Mesendoderm (in vitro differentiated cells): Measurements from ENCODE around the gene RPS6KB1.

Source experiments
- DNase-seq: peaks from one replicate; pipeline ENCODE4 v3.0.0; 2013
- H2AK5ac ChIP-seq: 2 replicates; pipeline ENCODE4 v1.6.1; 2013; ENCODE audit warnings: low read length, inconsistent platforms
- H2BK120ac ChIP-seq: 2 replicates; pipeline ENCODE4 v1.6.1; 2013; ENCODE audit warnings: low read depth, mild to moderate bottlenecking, low read length, moderate library complexity, mixed read lengths
- H2BK15ac ChIP-seq: replicated peaks from 2 replicates; pipeline ENCODE4 v1.6.1; 2013; ENCODE audit warnings: low read depth, mild to moderate bottlenecking, moderate library complexity
- H2BK5ac ChIP-seq: 2 replicates; pipeline ENCODE4 v1.6.1; 2013; ENCODE audit warnings: low read length, inconsistent platforms
- H3K18ac ChIP-seq: 2 replicates; pipeline ENCODE4 v1.6.1; 2013; ENCODE audit warnings: mild to moderate bottlenecking, low read length, mixed read lengths
- H3K23ac ChIP-seq: one replicate; pipeline ENCODE4 v1.6.1; 2013; ENCODE audit warnings: low read length
- H3K27ac ChIP-seq: 2 replicates; pipeline ENCODE4 v1.5.1; 2013; ENCODE audit warnings: low read depth, mild to moderate bottlenecking, inconsistent platforms, low read length, moderate library complexity
- H3K27me3 ChIP-seq: 2 replicates; pipeline ENCODE4 v1.6.1; 2013; ENCODE audit warnings: low read length, control low read depth, mild to moderate bottlenecking, inconsistent platforms; ENCODE audit not compliant: insufficient read depth, poor library complexity
- H3K36me3 ChIP-seq: 2 replicates; pipeline ENCODE4 v1.6.1; 2013; ENCODE audit warnings: low read length, inconsistent platforms; ENCODE audit not compliant: control insufficient read depth, insufficient read depth
- H3K4ac ChIP-seq: one replicate; pipeline ENCODE4 v1.6.1; 2013; ENCODE audit warnings: low read depth, mild to moderate bottlenecking, low read length, moderate library complexity
- H3K4me1 ChIP-seq: 2 replicates; pipeline ENCODE4 v1.6.1; 2013; ENCODE audit warnings: low read depth, low read length, inconsistent platforms; ENCODE audit not compliant: control insufficient read depth
- H3K4me2 ChIP-seq: 2 replicates; pipeline ENCODE4 v1.6.1; 2013; ENCODE audit warnings: low read length
- H3K4me3 ChIP-seq: 2 replicates; pipeline ENCODE4 v1.5.1; 2013; ENCODE audit warnings: mild to moderate bottlenecking, low read length
- H3K56ac ChIP-seq: one replicate; pipeline ENCODE4 v1.6.1; 2013; ENCODE audit warnings: low read length
- H3K79me1 ChIP-seq: 2 replicates; pipeline ENCODE4 v1.6.1; 2013; ENCODE audit warnings: low read length, inconsistent platforms
- H3K79me2 ChIP-seq: 2 replicates; pipeline ENCODE4 v1.6.1; 2013; ENCODE audit warnings: mild to moderate bottlenecking, low read length; ENCODE audit not compliant: control insufficient read depth, insufficient read depth
- H3K9ac ChIP-seq: 2 replicates; pipeline ENCODE4 v1.6.1; 2013; ENCODE audit warnings: low read length, inconsistent platforms
- H4K5ac ChIP-seq: one replicate; pipeline ENCODE4 v1.6.1; 2013; ENCODE audit warnings: low read length
- H4K8ac ChIP-seq: one replicate; pipeline ENCODE4 v1.6.1; 2013; ENCODE audit warnings: low read depth, mild to moderate bottlenecking, control low read depth, low read length, moderate library complexity
- WGBS: extraction: QIAGEN DNeasy Blood & Tissue Kit; methylation state at CpG from one replicate; pipeline ENCODE4 v1.1.7; 2013; ENCODE audit warnings: low lambda C conversion rate, missing lambda C conversion rate; ENCODE audit not compliant: insufficient coverage; ENCODE audit errors: extremely low coverage; 5-methylcytosine and 5-hydroxymethylcytosine counted together

RPS6KB1 gene

GRCh38 chr17:59892251-59892923 is 534 bp upstream of the RPS6KB1 start:
- Histone ChIP-seq H3K4ac (peak overlapping the region; percentile 37), H3K9ac (peak overlapping the region; percentile 86), H3K4me2 (peak overlapping the region; percentile 52), H3K56ac (peak overlapping the region; percentile 92), H3K36me3 (peaks cover 3% of the 10 kb centered on the region), H3K79me1 (peaks cover 3% of the 10 kb centered on the region), H2BK15ac (no peak overlapping the region), H4K8ac (peak overlapping the region; percentile 83), H3K23ac (no peak overlapping the region), H2BK5ac (no peak overlapping the region), H2BK120ac (no peak overlapping the region), H3K18ac (peak overlapping the region; percentile 16), H3K79me2 (peaks cover 14% of the 10 kb centered on the region), H3K27ac (no peak overlapping the region), H4K5ac (no peak overlapping the region), H2AK5ac (no peak overlapping the region), H3K4me3 (peak overlapping the region; percentile 91), H3K27me3 (no peaks in the 10 kb centered on the region), H3K4me1 (no peaks in the 10 kb centered on the region)
- DNase-seq: no peak
- WGBS: no CpG with 5 or more reads among the region's 25 CpGs

- no CpG with 5 or more reads among the region's 11 CpGs for WGBS
- H4K8ac ChIP-seq: no peak overlapping the region
- no peak overlapping the region for H2BK5ac ChIP-seq
- peak overlapping the region; percentile 92 for H3K4me3 ChIP-seq
- peak overlapping the region; percentile 85 for H3K4me2 ChIP-seq
- no peaks in the 10 kb centered on the region for H3K4me1 ChIP-seq
- H3K56ac ChIP-seq: peak overlapping the region; percentile 97
- H3K4ac ChIP-seq: no peak overlapping the region
- peaks cover 3% of the 10 kb centered on the region for H3K79me1 ChIP-seq
- H3K18ac ChIP-seq: no peak overlapping the region
- H3K9ac ChIP-seq: peak overlapping the region; percentile 83
- H3K79me2 ChIP-seq: peaks cover 14% of the 10 kb centered on the region
- no peak overlapping the region for H2BK120ac ChIP-seq
- H2AK5ac ChIP-seq: no peak overlapping the region
- no peak overlapping the region for H3K27ac ChIP-seq
- H3K36me3 ChIP-seq: peaks cover 2% of the 10 kb centered on the region
- no peaks in the 10 kb centered on the region for H3K27me3 ChIP-seq
- peak; percentile 55 for DNase-seq
- no peak overlapping the region for H2BK15ac ChIP-seq
- H3K23ac ChIP-seq: no peak overlapping the region
- H4K5ac ChIP-seq: no peak overlapping the region
Measured at GRCh38 chr17:59893676-59894100, 767 bp downstream of the RPS6KB1 start.

GRCh38 chr17:59897090-59897489 is 4.2 kb downstream of the RPS6KB1 start:
- DNase-seq: no peak
- no peak overlapping the region for H3K23ac ChIP-seq

GRCh38 chr17:59899099-59899498 is 6.2 kb downstream of the RPS6KB1 start:
- DNase-seq: no peak
- H3K27ac ChIP-seq: no peak overlapping the region

More at GRCh38 chr17:59897090-59897489, 4.2 kb downstream of the RPS6KB1 start:
- Histone ChIP-seq H3K4me3 (no peak overlapping the region), H4K8ac (no peak overlapping the region), H3K56ac (no peak overlapping the region), H2AK5ac (no peak overlapping the region), H2BK15ac (no peak overlapping the region), H3K27ac (no peak overlapping the region), H3K9ac (no peak overlapping the region), H3K4ac (no peak overlapping the region), H3K4me2 (no peak overlapping the region), H3K36me3 (no peaks in the 10 kb centered on the region), H3K79me2 (peaks cover 16% of the 10 kb centered on the region), H3K4me1 (no peaks in the 10 kb centered on the region), H3K27me3 (no peaks in the 10 kb centered on the region), H2BK5ac (no peak overlapping the region), H3K18ac (no peak overlapping the region), H3K79me1 (peaks cover 5% of the 10 kb centered on the region), H4K5ac (no peak overlapping the region), H2BK120ac (no peak overlapping the region)
- WGBS: no CpG with 5 or more reads among the region's 4 CpGs

GRCh38 chr17:59901604-59902003 is 8.7 kb downstream of the RPS6KB1 start:
- Histone ChIP-seq H3K56ac (no peak overlapping the region), H3K79me2 (peaks cover 2% of the 10 kb centered on the region), H3K36me3 (no peaks in the 10 kb centered on the region), H3K27me3 (no peaks in the 10 kb centered on the region), H4K8ac (no peak overlapping the region), H3K27ac (no peak overlapping the region), H2BK15ac (no peak overlapping the region), H3K23ac (no peak overlapping the region), H2BK5ac (no peak overlapping the region), H4K5ac (no peak overlapping the region), H3K4me1 (no peaks in the 10 kb centered on the region), H3K4me2 (no peak overlapping the region), H3K4ac (no peak overlapping the region), H3K18ac (no peak overlapping the region), H2BK120ac (no peak overlapping the region), H2AK5ac (no peak overlapping the region), H3K4me3 (no peak overlapping the region), H3K9ac (no peak overlapping the region), H3K79me1 (peaks cover 4% of the 10 kb centered on the region)
- no peak for DNase-seq
- no CpG with 5 or more reads among the region's 8 CpGs for WGBS

More at GRCh38 chr17:59899099-59899498, 6.2 kb downstream of the RPS6KB1 start:
- H2BK120ac ChIP-seq: no peak overlapping the region
- no peak overlapping the region for H4K8ac ChIP-seq
- H3K4me3 ChIP-seq: no peak overlapping the region
- no CpG with 5 or more reads among the region's 5 CpGs for WGBS
- H3K36me3 ChIP-seq: no peaks in the 10 kb centered on the region
- no peak overlapping the region for H3K4me2 ChIP-seq
- H3K9ac ChIP-seq: no peak overlapping the region
- H4K5ac ChIP-seq: no peak overlapping the region
- no peak overlapping the region for H2AK5ac ChIP-seq
- H3K23ac ChIP-seq: no peak overlapping the region
- H2BK15ac ChIP-seq: no peak overlapping the region
- no peak overlapping the region for H3K18ac ChIP-seq
- peaks cover 10% of the 10 kb centered on the region for H3K79me2 ChIP-seq
- no peak overlapping the region for H3K56ac ChIP-seq
- H3K27me3 ChIP-seq: no peaks in the 10 kb centered on the region
- no peaks in the 10 kb centered on the region for H3K4me1 ChIP-seq
- no peak overlapping the region for H2BK5ac ChIP-seq
- no peak overlapping the region for H3K4ac ChIP-seq
- H3K79me1 ChIP-seq: peaks cover 5% of the 10 kb centered on the region

- Histone ChIP-seq H2BK120ac (no peak overlapping the region), H3K23ac (no peak overlapping the region), H3K27me3 (no peaks in the 10 kb centered on the region), H4K5ac (no peak overlapping the region), H3K36me3 (no peaks in the 10 kb centered on the region), H2BK15ac (no peak overlapping the region), H3K18ac (no peak overlapping the region), H3K4me1 (no peaks in the 10 kb centered on the region), H4K8ac (no peak overlapping the region), H3K56ac (no peak overlapping the region), H3K79me1 (peaks cover 4% of the 10 kb centered on the region), H3K9ac (no peak overlapping the region), H3K27ac (no peak overlapping the region), H3K4me2 (no peak overlapping the region), H2BK5ac (no peak overlapping the region), H3K4ac (no peak overlapping the region), H3K79me2 (peaks cover 2% of the 10 kb centered on the region), H2AK5ac (no peak overlapping the region), H3K4me3 (no peak overlapping the region)
- no CpG with 5 or more reads among the region's 2 CpGs for WGBS
- DNase-seq: no peak
Measured at GRCh38 chr17:59903455-59903854, 10.5 kb downstream of the RPS6KB1 start.
